Adrenal gland (tissue), 5 donors: ENCODE measurements around the gene ADSS2.

Experiments used
- CTCF ChIP-seq, 6 experiments: fragments of 450-650 bp in 4 of 6; fragments of 200-600 bp in 2 of 6; sonication (generic) in 1 of 6; IDR thresholded peaks; 1 replicate in 5 of 6; 2 replicates in 1 of 6; pipeline versions ENCODE4 v1.5.1 to v1.8.0; 2016 to 2021; ENCODE audit warnings: antibody characterized with exemption in 6 of 6, mild to moderate bottlenecking in 2 of 6, moderate library complexity in 1 of 6
- POLR2A ChIP-seq, 2 donors: fragments of 450-650 bp; IDR thresholded peaks; one replicate each; pipeline ENCODE4 v1.6.1; 2017; ENCODE audit warnings: antibody characterized with exemption in 2 of 2, mild to moderate bottlenecking in 2 of 2, moderate library complexity in 1 of 2
- donor health status: DM: no; HTN: no; CAD: no.

DNA sequence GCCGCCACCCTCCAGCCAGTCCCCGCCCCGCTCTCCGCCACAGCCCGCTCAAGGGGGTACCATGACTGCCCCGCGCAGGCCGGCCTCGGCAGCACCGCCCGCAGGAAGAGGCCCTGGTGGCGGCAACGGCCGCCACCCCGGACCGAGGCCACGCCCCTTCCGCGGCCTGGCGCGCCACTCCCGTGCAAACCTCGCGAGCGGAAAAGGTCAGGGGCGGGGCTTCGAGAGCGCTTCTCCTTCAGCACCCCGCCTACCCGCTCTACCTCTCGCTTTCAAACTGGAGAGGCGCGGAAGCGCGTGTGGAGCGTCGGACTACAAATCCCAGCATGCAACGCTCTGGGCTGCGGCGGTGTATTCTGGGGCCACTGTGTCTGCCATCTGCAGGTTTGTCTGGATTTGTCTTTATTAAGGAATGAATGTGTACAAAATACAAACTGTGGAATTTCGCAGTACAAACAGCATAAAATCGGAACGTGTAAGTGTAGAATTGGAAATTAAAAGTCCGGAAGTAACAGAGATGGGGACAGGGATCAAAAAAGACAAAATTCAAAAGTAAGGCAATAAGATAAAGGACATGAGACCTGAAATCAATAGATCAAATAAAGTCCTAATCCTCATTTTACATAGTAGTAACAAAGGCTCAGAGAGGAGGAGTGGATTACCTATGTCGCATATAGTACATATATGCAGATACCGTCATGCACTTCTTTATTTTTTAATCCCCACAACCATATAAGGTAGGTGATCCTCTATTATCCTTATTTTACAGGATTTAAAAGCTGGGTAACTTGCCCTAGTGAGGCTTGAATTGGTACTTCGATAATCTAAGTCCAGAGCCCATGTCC is 464 bp upstream of the ADSS2 start:
- TF ChIP-seq CTCF (IDR thresholded peaks at IDR 0.05) (peak in 5 of 6 experiments; percentile 39 to 55 (median 44)), POLR2A (IDR thresholded peaks at IDR 0.05) (peak in 1 of 2 donors; percentile 54)
